Retina (tissue), 1 donor: ENCODE data around the gene TAX1BP3.
A peak's percentile ranks its signal among the peaks of the same experiment; 100 is the strongest.

Source experiments
- DNase-seq: peaks from one replicate; pipeline ENCODE4 v3.0.0-alpha.2; 2016

Gene TAX1BP3

DNA sequence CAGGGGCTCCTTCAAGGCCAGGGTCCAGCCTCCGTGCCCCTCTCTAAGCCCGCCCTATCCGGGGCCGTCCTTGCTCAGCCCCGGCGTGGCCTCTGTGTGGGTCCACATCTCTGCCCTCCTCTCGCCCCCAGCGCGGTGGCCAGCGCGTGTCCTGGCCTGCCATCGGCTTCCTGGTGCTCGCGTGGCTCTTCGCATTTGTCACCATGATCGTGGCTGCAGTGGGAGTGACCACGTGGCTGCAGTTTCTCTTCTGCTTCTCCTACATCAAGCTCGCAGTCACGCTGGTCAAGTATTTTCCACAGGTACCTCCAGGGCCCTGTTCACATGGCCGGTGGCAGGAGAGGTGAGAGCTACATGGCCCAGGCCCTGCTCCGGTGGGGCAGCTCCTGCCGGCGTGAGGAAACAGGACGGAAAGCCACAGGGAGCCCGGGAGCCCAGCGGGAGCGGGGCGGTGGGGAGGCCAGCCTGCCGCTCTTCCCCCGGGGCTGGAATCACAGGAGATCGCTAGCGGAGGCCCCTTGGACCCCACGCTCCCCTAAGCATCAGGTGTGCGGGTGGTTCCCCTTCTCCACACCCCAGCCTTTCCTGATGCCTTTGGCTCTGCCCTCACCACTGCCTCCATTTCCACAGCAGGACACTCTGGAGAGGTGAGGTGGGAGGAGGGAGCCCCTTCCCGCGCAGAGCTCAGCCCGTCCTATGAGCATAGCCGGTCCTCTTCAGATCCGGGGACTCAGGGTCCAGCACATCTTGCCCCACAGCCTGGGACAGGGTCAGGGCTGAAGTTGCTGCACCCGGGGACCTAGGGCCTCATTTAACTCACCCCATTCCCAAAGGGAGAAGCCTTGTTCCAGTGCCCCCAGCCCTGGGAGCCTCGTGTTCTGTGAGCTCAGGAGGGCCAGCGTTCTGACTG, 10.2 kb downstream of the TAX1BP3 start:
- no peak for DNase-seq

DNA sequence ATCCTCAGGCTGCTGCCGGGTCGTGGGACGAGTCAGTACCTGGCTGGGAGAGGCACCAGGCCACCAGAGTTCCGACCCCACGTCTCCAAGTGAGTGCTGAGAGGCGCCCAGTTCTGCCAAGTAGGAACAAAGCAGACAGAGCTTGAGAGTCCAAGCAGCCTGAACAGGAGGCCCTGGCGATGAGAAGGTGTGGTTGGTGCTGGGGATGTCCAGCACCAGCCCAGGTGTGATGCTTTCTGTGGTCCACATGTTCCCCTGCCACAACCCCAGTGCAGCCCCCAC, 10.8 kb downstream of the TAX1BP3 start:
- DNase-seq = no peak

DNA sequence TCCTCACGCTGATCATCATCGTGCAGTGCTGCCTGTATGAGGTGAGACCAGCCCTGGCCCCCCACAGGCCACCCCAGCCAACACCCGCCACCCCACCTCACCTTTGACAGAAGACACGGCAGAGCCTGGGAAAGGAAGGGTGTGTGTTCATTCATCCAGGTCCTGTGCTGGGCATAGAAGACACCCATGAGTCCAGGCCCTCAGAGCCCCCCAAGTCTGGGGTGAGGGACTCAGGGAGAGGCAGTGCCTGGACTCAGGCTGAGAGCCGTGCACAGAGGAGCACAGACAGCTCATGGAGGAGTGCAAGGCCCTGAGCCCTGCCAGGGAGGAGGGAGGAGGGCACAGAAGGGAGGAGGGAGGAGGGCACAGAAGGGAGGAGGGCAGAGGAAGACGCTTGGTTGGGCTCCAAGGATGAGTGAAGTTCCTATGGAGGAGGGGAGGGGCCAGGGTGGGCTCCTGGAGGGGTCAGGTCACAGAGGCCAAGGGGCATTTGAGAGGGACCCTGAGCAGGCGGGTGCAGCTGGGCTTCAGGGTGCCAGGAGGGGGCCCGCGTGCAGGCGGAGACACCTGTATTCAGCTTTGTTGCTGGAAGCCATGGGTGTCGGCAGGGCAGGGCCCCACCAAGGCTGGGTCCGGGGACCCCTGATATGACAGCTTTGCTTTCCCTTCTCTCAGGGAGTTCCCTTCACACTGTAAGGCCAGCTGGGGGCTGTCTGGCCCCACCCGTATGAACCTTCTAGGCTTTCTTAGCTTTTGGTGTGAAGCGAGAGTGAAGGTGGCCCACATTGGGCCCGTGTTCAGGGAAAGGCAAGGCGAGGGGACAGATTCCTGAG, 11.4 kb downstream of the TAX1BP3 start:
- DNase-seq = no peak

DNA sequence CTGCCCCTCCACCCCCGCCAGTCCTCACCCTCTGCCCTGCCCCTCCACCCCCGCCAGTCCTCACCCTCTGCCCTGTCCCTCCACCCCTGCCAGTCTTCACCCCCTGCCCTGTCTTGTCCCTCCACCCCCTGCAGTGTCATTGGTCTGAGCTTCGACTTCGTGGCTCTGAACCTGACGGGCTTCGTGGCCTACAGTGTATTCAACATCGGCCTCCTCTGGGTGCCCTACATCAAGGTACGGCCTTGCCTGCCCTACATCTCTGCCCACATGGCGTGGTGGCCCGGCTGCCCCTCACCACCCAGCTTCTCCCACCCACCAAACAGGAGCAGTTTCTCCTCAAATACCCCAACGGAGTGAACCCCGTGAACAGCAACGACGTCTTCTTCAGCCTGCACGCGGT, 12.0 kb downstream of the TAX1BP3 start:
- DNase-seq = no peak

DNA sequence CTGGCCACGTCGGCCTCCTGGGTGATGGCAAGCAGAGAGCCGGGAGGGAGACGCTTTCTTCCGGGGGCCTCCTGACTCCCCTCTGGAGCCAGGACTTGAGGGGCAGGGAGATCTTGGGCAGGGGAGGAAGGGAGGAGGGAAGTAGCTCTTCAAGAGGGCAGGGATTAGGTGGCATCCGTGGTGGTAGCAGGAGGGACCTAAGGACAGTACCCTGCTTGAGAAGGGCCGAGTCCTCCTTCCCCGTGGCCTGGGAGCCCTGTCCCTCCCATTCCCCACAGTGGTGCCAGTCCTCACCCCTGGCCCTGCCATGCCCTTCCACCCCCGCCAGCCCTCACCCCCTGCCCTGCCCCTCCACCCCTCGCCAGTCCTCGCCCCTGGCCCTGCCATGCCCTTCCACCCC, 12.6 kb downstream of the TAX1BP3 start:
- DNase-seq = no peak

DNA sequence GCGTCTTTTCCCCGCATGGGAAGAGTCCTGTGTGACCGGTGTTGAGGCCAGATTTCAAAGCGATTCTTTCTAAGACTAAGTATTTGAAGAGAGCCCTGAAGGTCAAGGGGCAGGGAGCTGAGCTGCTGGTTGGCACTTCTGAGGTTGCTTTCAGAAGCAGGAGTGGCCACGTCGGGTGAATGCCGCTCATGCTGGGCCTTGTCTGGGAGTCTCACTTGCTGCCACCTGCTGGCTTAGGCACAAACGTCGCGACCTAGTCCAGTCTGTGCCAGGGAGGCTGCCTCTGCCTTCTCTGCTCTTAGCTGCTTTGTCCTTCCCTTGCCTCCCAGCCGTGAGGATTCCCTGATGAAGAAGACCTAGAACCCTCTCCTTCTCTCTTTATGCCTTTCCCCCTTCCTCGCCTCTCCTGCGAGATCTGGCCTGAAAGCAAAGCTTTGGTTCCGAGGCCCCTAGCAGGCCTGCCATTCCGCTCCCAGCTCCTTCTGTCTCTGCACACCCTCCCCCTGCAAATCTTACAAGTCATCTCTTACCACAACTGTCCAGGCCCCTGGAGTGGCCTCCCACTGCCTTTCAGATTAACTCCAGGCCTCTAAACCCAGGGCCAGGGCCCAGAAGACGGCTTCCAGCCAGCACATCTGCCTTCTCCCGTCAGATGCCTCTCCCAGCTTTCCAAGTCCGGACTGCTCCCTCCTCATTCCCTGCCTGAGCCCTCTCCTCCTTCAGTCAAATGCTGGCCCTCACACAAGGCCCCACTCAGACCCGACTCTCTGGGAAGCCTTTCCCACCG, 20.4 kb downstream of the TAX1BP3 start:
- peak; percentile 56 for DNase-seq

DNA sequence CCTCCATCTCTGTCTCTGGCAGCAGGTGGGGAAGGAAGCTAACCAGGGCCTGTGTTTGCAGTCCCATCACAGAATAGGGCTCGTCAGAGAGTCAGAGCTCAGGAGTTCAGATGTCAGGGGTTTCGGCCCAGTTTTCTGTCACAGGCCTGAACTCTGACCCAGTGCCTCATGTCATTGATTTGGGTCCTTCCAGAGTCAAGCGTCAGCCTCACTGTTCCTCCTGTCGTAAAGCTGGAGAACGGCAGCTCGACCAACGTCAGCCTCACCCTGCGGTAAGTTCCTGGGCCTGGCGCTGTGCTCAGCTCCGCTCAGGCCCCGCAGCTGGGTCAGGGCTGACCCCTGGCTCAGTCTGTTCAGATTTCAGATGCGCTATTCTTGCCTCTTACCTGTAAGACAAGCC, 21.1 kb downstream of the TAX1BP3 start:
- DNase-seq = no peak

DNA sequence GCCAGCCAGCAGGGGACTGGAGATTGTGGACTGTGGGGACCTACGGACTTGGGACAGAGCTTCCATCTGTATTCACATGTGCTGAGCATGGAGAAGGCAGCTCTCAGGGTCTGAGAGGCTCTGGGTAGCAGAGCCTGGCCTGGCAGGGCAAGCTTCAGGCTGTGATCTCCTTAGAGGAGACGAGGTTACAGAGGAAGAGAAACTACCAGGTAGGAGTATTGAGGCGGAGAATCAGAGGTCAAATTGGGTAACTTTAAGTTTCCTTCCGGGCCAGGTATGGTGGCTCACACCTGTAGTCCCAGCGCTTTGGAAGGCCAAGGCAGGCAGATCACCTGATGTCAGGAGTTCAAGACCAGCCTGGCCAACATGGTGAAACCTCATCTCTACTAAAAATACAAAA, 23.1 kb downstream of the TAX1BP3 start:
- DNase-seq = no peak

DNA sequence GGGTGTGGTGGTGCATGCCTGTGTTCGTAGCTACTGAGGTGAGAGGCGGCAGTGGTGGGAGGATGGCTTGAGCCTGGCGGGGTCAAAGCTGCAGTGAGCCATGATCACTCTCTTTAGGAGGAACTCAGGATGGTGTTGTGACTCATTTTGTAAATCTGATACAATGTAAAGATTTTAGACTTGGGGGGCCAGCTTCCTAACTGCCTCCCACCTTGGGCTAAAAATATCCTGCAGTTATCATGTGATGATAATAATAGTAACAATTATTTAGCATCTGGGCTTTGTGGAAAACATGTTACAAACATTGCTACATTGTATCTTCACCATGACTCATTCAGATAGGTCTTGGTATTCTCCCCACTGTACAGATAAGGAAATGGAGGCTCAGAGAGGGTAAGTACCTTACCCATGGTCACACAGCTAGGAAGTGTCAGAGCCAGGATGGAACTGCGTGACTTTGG, 24.5 kb downstream of the TAX1BP3 start:
- DNase-seq = no peak

DNA sequence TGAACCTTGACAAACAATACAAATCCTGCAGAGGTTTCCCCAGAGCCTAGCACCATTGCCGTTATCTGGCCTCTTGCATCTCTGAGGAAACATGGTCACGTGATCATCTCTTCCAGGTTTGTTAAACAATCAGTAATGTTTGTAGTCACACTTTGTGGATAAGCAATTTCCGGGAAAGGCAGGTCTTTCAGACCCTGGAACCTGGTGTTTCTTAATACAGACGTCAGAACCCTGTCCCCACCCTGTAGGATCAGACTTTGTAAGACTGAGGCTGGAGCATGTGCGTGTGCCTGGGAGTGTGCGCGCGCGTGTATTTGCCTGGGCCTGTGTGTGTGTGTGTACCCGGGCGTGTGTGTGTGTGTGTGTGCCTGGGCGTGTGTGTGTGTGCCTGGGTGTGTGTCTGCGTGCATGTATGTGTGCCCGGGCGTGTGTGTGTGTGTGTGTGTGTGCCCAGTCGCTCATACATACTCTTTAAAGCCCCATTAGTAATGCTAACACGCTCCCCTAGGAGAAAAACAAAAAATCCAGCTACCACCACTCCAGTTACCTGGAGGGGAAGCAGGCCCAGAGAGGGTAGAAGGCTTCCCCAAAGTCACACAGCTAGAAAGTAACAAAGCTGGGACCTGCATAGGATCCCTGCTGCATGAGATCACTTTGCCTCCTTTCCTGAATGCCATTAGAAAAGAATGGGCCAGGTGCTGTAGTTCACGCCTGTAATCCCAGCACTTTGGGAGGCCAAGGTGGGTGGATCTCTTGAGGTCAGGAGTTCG, 26.5 kb downstream of the TAX1BP3 start:
- no peak for DNase-seq

DNA sequence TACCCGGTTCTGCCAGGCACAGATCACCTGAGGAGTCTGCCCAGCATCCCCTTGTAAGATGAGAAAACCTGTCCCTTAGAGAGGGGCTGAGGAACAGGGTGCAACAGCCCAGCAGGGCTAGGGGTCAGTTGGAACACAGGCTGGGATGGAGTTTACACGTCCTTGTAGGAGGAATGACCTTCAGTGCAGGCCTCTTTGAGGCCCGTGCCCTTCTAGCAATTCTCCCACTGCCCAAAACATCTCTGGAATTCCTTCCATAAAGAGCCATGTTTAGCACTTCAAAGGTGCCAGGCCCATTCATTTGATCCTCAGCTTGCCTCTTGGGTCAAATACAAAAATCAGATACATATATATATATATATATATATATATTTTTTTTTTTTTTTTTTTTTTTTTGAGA, 27.4 kb downstream of the TAX1BP3 start:
- DNase-seq = no peak

DNA sequence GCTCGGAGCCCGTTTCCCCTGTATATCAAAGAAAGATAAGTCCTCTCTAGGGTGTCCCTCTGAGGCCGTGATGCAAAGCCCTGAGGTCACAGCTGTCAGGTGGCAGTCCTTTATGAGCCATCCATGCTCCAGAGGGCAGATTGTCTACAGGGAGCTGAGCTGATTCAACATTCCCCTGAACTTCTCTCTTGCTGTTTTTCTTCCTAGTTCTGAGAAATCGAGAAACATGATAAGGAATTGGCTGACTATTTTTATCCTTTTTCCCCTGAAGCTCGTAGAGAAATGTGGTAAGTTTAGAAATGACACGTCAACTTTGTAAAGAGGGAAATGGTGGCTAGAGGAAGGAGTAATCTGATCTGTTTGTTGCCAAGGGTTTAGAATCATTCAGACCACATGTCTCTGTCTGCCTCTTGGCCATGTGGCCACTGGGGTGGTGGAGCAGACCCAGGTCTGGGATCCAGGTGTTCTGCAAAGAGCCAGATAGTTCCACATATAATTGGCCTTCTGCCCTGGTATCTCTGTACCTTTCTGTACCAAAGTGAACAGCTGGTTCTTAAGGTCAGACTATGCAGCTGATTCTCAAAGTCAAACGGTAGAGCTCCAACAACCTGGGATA, 28.3 kb downstream of the TAX1BP3 start:
- no peak for DNase-seq

DNA sequence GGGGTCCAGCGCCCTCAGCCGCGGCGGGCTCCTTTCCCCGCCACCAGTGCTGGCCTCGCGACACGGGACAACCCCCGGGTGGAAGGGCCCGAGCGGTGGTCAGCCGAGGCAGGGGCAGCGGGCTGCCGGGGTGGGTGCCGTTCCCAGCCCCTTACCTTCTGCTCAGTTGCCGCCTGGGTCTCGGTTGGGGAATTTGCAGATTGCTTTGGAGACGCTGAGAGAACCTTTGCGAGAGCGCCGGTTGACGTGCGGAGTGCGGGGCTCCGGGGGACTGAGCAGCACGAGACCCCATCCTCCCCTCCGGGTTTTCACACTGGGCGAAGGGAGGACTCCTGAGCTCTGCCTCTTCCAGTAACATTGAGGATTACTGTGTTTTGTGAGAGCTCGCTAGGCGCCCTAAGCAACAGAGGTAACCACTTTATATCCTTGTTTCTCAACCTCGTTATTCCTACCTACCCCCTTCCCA, 31.4 kb downstream of the TAX1BP3 start:
- no peak for DNase-seq

DNA sequence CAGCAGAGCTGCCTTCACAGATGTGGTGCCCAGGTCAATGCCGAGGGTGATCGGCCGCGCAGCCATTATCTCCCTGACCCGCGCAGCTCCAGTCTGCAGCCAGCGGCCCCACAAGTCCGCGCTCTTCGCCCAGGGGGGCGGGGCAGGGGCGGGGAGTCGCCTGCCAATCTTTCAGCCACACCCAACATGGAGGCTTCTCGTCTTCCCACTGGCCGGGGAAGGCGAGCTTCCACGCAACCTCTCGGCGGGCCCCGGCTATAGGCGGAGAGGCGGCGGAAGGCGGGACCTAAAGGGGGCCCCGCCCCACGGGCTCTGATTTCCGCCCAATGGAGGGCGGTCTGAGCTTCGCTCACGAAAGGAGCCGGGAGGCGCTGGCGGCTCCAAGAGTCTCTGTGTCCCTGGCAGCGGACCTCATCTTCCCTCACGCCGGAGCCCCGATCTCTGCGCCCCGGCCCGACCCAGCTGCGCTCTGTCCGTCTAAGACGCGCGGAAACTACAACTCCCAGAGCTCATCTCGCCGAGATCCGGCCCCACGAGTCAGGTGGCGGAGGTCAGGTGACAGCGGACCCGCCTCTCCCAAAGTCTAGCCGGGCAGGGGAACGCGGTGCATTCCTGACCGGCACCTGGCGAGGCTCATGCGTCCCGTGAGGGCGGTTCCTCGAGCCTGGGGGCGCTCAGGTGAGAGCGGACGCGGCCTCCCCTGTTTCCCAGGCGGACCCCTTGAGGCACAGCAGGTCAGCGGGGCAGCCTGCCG, 32.0 kb downstream of the TAX1BP3 start, which contains the start of the genes CTNS and SHPK:
CTNS (plus strand) TSS at position 607 of the 754 bp plus-strand sequence. CDS start 3,447 bp downstream, outside the sequence.
SHPK (minus strand) TSS at position 97 of the 754 bp plus-strand sequence; CDS start at position 66, 31 bp downstream.
- DNase-seq = peak; percentile 100

DNA sequence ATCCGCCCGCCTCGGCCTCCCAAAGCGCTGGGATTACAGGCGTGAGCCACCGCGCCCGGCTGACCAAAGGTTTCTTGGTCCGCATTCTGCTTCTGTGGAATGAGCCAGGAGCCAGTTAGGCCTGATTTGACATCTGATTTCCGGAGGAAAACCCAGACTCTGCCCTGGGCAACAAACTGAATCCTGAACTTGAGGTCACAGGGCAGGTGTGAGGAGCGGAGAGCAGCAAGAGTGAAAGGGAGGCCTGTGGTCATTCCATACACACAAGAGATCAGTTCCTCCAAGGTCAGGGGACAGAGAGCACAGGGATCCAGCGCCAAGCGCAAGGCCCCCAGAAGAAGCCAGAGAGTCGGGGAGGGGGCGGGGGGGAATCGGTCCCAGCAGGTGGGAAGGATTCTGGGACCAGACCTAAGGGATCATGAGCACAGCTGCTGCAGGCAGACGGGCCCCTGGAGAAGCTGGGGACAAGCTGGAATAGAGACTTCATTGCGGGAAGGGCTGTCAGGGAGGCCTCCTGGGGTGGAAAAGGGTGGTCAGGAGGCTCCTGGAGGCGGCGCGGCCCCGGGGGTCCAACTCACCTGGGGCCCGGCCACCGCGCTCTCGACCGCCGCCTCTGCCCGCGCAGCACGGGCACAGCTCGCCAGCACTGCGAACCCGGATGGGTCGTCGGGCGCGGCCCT, 32.8 kb downstream of the TAX1BP3 start:
- DNase-seq = no peak

DNA sequence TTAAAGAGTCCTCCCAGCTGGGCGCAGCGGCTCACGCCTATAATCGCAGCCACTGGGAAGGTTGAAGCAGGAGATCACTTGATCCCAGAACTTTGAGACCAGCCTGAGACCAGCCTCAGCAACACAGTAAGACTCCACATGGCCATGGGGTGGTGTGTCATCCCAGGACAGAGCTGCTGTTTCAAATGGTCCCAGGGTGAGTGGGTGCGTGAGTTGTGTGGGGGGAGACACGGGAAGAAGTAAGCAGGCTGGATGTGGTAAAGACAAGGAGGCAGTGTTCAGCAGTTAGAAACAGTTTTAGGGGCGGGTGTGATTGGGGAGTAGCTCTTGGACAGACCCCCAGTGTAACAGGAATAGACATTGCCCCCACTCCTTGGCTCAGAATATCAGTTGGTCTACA, 36.1 kb downstream of the TAX1BP3 start:
- DNase-seq = no peak

DNA sequence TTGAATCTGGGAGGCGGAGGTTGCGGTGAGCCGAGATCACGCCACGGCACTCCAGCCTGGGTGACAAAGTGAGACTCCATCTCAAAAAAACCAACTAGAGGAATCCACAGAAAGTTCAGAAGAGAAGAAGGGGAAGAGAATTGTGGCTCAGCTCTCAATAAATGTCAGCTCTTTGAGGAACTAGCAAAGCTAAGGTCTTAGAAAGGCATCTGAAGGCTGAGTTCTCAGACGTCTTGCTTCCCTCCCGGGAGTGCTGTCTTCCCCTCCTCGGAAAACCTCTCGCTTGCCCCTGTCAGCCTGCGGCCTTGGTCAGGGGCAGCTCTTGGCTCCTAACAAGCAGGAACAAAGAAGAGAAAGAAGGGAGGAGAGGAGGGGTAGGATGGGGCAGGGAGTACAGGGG, 37.6 kb downstream of the TAX1BP3 start:
- DNase-seq = no peak

DNA sequence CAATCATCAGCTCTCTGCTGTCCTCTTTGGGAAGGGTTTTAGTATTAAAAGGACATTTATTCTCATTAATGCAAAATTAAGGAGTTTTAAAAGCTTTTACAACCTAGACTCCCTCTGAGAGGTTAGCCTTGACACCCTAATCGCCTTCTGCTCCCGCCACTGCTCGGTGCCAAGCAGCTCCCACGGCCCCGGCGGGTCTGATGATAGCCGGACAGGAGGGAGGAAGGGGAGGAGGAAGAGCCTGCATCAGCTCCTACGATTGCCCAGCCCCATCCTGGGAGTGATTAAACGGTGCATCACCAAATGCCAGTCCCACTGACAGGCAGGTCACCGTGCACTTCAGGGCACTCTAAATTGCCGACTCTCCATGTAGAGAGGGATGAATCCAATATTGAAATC, 40.6 kb downstream of the TAX1BP3 start:
- no peak for DNase-seq

DNA sequence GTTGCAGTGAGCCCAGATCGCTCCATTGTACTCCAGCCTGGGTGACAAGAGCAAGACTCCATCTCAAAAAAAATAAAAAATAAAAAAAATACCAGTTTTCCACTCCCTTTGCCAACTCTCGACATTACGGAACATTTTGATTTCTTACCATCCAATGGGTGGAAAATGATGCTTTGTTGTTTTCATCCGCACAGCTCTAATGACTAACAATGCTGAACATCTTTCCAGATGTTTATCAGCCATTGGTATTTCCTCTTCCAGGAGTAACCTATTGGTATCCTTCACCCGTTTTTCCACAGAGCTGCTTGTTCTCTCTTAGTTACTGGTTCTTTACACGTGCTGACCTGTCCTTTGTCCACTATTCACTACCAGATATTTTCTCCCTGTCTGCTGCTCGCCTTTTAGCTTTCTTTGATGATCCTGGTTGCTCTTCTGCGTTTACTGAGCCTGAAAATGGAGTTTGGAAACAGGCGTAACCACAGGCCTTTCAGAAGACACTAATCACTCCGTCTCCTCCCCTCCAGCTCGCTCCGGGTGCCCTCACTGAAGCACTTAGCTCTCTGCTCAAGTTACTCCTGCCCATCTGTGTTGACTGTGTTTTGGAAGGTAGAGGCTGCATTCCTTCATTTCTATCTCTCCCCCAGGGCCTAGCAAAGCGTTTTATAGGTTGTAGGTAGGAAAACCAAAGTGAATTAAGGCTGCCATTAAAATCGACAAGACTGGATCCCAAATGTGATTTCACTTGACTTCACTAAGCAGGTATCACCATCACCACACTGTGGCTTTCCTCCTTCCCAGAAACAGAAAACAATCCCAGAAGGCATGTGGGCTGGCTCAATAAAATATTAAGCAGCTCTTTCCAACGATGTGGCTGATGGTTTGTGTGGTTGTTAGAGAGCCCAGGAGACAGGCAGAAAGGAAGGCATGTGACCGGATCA, 41.3 kb downstream of the TAX1BP3 start:
- peak; percentile 61 for DNase-seq
